Adipocyte (in vitro differentiated cells): ENCODE results near the gene TAPT1.

Source experiments
- DNase-seq: peaks from one replicate; pipeline ENCODE4 v3.0.0-alpha.2; 2015; ENCODE audit warnings: low read depth
- H3K27me3 ChIP-seq: replicated peaks from 2 replicates; pipeline ENCODE4 v1.7.0; 2013; ENCODE audit warnings: mild to moderate bottlenecking, low read length, moderate library complexity; ENCODE audit not compliant: control insufficient read depth, insufficient read depth
- H3K36me3 ChIP-seq: 2 replicates; pipeline ENCODE4 v1.7.0; 2013; ENCODE audit warnings: low read length, mild to moderate bottlenecking, moderate library complexity; ENCODE audit not compliant: control insufficient read depth, insufficient read depth, severe bottlenecking
- H3K4me1 ChIP-seq: 2 replicates; pipeline ENCODE4 v1.7.0; 2013; ENCODE audit warnings: mild to moderate bottlenecking, low read length, moderate library complexity; ENCODE audit not compliant: control insufficient read depth, insufficient read depth
- H3K4me3 ChIP-seq: 2 replicates; pipeline ENCODE4 v1.7.0; 2013; ENCODE audit warnings: mild to moderate bottlenecking, low read length, moderate library complexity
- H3K9ac ChIP-seq: 2 replicates; pipeline ENCODE4 v1.7.0; 2013; ENCODE audit warnings: mild to moderate bottlenecking, low read length, moderate library complexity
- H3K9me3 ChIP-seq: 2 replicates; pipeline ENCODE4 v1.7.0; 2013; ENCODE audit warnings: mild to moderate bottlenecking, low read length, moderate library complexity; ENCODE audit not compliant: control insufficient read depth

TAPT1 gene

DNA sequence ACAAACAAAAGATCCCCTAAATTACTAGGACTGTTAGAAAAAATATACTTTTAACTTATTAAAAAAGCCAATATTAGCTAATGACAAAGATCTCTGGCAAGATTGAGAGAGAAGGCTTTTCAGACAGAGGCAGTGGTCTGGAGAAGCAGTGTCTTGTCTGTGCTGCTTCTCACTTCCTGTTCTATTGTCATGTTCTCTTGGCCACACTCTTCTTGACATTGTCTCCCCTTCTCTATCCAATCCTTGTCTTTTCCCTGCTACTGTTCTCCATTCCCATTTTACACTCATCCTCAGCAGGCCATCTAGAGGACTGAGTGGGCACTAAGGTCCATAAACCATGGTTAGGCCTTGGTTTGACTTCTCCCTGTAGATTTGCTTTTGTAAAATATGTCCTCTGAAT is 14.0 kb upstream of the TAPT1 start:
- Histone ChIP-seq H3K27me3 (no peaks in the 10 kb centered on the region), H3K36me3 (peaks cover 3% of the 10 kb centered on the region), H3K4me3 (no peak overlapping the region), H3K4me1 (no peaks in the 10 kb centered on the region), H3K9ac (no peak overlapping the region), H3K9me3 (no peaks in the 10 kb centered on the region)
- DNase-seq = no peak

DNA sequence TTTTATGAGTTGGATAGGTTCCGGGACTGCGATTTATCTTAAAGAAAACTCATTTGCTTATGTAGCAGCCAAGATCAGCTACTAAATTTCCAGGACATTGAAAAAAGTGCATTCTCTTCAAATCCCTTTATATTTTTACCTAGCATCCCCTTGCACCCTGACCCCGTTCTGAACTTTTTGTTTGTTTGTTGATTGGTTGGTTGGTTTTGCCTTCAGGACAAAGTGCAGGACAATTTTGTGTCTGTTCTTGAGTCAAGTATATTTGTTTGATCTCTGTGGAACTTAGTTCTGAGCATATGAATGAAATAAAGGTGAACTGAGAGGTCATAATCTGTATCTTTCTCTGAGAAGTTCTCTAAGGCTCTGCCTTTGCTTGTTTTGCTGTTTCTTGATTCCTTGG is 12.8 kb upstream of the TAPT1 start:
- no peaks in the 10 kb centered on the region for H3K27me3 ChIP-seq
- H3K4me1 ChIP-seq = no peaks in the 10 kb centered on the region
- peaks cover 3% of the 10 kb centered on the region for H3K36me3 ChIP-seq
- DNase-seq = no peak
- no peak overlapping the region for H3K9ac ChIP-seq
- no peaks in the 10 kb centered on the region for H3K9me3 ChIP-seq
- H3K4me3 ChIP-seq = no peak overlapping the region

- H3K27me3 ChIP-seq = no peaks in the 10 kb centered on the region
- DNase-seq = no peak
- H3K36me3 ChIP-seq = peaks cover 3% of the 10 kb centered on the region
- no peak overlapping the region for H3K9ac ChIP-seq
- no peak overlapping the region for H3K4me3 ChIP-seq
- H3K9me3 ChIP-seq = no peaks in the 10 kb centered on the region
- no peaks in the 10 kb centered on the region for H3K4me1 ChIP-seq
Measured at GRCh38 chr4:16238327-16238726, 12.1 kb upstream of the TAPT1 start.

DNA sequence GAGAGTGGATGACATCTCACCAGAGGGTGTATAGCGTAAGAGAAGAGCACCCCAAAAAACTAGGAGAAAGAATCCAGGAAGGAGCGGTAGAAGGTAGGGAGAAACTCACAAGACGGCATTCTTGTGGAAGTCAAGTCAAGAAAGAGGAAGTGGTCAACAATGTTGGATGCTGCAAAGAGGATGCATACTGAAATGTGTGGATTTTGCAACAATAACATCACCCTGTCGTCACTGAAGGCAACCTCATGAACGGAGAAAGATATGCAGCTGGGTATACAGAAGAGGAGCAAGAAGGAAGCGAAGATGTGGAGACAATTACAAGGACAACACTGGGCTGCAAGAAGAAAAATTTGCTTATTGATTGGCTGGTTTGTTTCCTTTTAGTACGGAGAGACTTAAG is 11.4 kb upstream of the TAPT1 start:
- Histone ChIP-seq H3K36me3 (no peaks in the 10 kb centered on the region), H3K4me3 (no peak overlapping the region), H3K4me1 (peaks cover 2% of the 10 kb centered on the region), H3K27me3 (no peaks in the 10 kb centered on the region), H3K9ac (no peak overlapping the region), H3K9me3 (no peaks in the 10 kb centered on the region)
- DNase-seq = no peak

DNA sequence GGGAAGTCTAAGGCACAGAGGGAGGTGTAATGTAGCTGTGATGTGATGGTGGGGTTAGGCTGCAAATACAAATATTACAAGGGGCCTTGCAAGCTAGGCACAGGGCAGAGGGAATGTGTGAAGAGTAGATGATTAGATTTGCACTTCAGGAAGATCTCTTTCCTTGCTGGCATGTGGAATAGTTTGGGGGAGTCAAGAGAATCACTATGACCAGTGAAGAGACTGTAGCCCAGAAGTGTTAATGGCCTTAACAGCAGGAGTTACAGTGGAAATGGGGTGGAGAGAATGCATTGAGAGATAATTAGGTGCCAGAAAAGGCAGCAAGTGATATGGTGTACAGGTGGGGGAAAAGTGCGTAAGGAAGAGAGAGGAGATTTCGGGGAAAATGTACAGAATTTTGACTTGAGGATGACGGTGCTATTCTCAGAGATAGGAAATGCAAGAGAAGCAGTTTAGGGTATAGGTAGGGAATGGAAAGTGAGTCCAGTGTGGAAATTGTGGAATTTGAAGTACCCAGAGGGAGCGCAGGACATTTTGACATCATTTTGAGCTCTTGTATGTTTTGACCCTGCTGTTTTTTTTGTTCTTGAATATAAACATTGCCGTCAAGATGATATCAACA is 10.2 kb upstream of the TAPT1 start:
- Histone ChIP-seq H3K4me1 (peaks cover 14% of the 10 kb centered on the region), H3K27me3 (no peaks in the 10 kb centered on the region), H3K36me3 (no peaks in the 10 kb centered on the region), H3K9me3 (no peaks in the 10 kb centered on the region), H3K9ac (no peak overlapping the region), H3K4me3 (no peak overlapping the region)
- no peak for DNase-seq

DNA sequence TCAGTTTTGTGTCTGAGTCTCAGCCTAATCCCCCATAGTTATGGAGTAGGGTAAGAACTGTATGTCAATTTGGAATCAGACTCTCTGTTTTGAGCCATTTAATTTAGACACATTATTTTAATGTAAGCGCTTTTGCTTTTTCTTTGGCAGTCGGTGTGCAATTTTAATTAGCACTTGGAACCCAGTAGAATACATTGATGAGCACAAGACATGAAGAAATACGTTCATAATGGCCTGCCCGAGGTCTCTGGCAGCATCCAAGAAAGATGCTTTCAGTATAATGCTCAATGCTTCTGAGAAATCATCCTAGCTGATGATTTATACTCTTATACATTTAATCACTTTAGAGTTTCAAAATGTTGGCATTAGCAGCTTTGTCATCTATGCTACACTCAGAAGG is 8.9 kb upstream of the TAPT1 start:
- H3K36me3 ChIP-seq = no peaks in the 10 kb centered on the region
- no peak overlapping the region for H3K9ac ChIP-seq
- no peaks in the 10 kb centered on the region for H3K9me3 ChIP-seq
- H3K4me1 ChIP-seq = peaks cover 26% of the 10 kb centered on the region
- no peak for DNase-seq
- no peaks in the 10 kb centered on the region for H3K27me3 ChIP-seq
- no peak overlapping the region for H3K4me3 ChIP-seq

- Histone ChIP-seq H3K9me3 (no peaks in the 10 kb centered on the region), H3K27me3 (no peaks in the 10 kb centered on the region), H3K36me3 (no peaks in the 10 kb centered on the region), H3K4me1 (peaks cover 26% of the 10 kb centered on the region), H3K4me3 (no peak overlapping the region), H3K9ac (no peak overlapping the region)
- DNase-seq = no peak
Measured at GRCh38 chr4:16233569-16234177, 7.4 kb upstream of the TAPT1 start.

DNA sequence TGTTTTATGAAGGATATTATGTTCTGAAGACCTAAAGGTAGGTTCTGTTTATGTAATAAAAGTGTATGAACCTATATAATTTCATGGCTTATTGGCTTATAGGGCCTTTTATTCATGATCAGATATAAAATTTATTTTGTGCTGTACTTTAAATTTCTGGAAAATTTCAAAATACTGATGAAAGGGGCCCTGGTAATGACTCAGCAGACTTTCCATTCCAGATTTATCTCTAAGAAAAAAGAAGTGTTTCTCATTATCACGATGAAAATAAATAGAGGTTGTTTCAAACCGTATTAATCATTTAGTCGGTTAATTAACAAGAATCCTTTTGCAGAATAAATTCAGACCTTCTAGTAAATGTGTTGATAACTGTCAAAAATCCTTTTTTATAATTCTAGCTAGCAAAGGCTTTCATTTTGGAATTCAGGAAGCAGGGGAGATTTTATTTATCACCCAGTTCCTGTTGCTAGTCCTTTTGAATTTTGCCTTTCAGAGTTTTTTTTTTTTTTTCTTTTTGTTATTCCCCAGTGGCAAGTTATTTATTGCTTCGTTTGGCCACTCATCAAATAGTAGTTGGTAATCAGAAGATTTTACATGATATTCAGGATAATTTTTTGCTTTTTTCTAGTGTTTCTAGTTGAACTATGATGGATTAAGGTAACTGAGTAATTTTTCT is 5.4 kb upstream of the TAPT1 start:
- Histone ChIP-seq H3K27me3 (no peaks in the 10 kb centered on the region), H3K36me3 (no peaks in the 10 kb centered on the region), H3K9me3 (no peaks in the 10 kb centered on the region), H3K4me3 (peak overlapping the region; percentile 70), H3K4me1 (peaks cover 34% of the 10 kb centered on the region), H3K9ac (peak overlapping the region; percentile 76)
- peak; percentile 32 for DNase-seq

DNA sequence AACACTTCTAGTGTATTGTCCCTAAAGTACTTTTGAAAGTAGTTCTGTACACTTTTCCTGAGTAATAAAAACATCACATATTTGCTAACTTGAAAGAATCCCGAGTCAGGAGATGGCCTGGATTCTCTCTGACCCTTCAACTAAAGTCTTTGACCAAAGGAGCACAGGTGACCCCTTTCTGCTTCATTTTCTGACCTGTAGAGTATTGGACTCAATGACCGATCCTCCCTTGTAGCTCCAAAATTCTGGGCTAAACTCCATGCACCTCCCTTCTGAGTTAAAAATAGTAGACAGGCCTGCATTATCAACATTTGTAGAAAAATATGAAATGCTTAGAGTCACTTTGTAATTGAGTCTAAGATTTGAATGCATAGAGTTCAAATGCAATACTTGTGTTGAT is 4.0 kb upstream of the TAPT1 start:
- H3K27me3 ChIP-seq = no peaks in the 10 kb centered on the region
- no peaks in the 10 kb centered on the region for H3K9me3 ChIP-seq
- H3K4me3 ChIP-seq = no peak overlapping the region
- DNase-seq = no peak
- H3K9ac ChIP-seq = no peak overlapping the region
- peaks cover 34% of the 10 kb centered on the region for H3K4me1 ChIP-seq
- H3K36me3 ChIP-seq = no peaks in the 10 kb centered on the region

GRCh38 chr4:16229604-16230003 is 3.3 kb upstream of the TAPT1 start:
- Histone ChIP-seq H3K4me3 (no peak overlapping the region), H3K27me3 (no peaks in the 10 kb centered on the region), H3K36me3 (no peaks in the 10 kb centered on the region), H3K4me1 (peaks cover 41% of the 10 kb centered on the region), H3K9ac (no peak overlapping the region), H3K9me3 (no peaks in the 10 kb centered on the region)
- DNase-seq = no peak

GRCh38 chr4:16227462-16227868 is 1.2 kb upstream of the TAPT1 start:
- Histone ChIP-seq H3K9ac (peak overlapping the region; percentile 89), H3K27me3 (no peaks in the 10 kb centered on the region), H3K4me3 (peak overlapping the region; percentile 94), H3K4me1 (peaks cover 58% of the 10 kb centered on the region), H3K36me3 (no peaks in the 10 kb centered on the region), H3K9me3 (no peaks in the 10 kb centered on the region)
- DNase-seq = peak; percentile 56
